B cell (primary cell): ENCODE measurements around the gene AFG3L2.

ENCODE experiments used
- CTCF ChIP-seq: fragments of 200-600 bp; IDR thresholded peaks from one replicate; pipeline ENCODE4 v1.8.0; 2022; ENCODE audit warnings: antibody characterized with exemption, mild to moderate bottlenecking
- EZH2 ChIP-seq: IDR thresholded peaks from 2 replicates; pipeline ENCODE4 v1.6.1; 2012; ENCODE audit warnings: borderline replicate concordance, low read depth, mild to moderate bottlenecking, moderate library complexity, low read length; ENCODE audit not compliant: insufficient read depth, poor library complexity, severe bottlenecking

DNA sequence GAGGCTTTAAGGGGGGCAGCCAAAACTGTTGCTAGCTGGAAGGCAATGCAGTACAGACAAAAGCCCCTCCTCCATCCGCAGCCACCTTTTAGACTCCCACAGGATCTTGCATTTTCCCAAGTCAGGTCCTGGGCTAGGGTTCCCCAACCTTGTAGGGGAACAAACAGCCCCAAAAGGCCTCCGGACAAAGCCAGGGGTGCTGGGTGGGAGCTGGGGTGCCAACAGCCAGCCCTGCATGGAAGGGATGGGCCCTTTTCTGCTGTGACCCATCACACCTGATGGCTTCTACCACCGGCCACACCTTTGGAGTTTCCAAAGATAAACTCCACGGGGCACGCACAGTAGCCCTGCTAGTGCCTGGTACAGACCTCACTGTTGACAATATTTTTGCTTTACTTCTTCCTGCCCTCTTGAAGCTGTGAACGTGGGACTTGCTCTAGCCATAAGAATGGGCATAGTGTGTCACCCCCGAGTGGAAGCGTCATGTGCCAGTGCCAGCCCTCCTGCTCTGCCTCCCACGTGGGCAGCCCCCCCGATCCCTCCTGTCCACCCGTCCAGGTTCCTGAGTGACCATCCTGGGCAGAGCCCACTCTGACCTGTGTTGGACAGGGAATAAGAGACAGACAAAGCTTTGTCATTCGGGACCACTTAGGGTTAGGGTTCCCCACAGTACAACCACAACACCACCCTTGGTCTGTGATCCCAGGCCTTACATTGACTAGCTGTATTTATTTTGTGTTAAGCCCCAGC lies 50.1 kb downstream of the AFG3L2 start:
- TF ChIP-seq CTCF (no peak), EZH2 (no peak)
